ENCODE measurements around the gene PNP.

DNA sequence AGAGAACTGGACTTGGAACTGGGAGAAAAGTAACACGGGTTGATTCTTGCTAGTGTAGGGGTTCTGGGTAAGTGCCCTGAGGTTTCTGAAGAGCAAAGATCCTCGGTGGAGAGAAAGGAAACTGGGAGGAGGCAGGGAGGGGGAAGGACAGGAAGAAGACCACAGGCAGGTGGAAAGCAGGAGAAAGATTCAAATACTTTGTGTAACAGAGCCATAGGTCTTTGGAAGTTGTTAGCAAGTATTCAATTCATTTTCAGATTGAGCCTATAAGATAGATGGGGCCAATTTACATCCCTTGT lies 1.3 kb downstream of the PNP start:
- TF ChIP-seq, protein P1, sequence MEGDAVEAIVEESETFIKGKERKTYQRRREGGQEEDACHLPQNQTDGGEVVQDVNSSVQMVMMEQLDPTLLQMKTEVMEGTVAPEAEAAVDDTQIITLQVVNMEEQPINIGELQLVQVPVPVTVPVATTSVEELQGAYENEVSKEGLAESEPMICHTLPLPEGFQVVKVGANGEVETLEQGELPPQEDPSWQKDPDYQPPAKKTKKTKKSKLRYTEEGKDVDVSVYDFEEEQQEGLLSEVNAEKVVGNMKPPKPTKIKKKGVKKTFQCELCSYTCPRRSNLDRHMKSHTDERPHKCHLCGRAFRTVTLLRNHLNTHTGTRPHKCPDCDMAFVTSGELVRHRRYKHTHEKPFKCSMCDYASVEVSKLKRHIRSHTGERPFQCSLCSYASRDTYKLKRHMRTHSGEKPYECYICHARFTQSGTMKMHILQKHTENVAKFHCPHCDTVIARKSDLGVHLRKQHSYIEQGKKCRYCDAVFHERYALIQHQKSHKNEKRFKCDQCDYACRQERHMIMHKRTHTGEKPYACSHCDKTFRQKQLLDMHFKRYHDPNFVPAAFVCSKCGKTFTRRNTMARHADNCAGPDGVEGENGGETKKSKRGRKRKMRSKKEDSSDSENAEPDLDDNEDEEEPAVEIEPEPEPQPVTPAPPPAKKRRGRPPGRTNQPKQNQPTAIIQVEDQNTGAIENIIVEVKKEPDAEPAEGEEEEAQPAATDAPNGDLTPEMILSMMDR (conservative IDR thresholded peaks at IDR 0.05; ENCODE audit: low read length) = no peak
- no peak for TF ChIP-seq EZH2phosphoT487 (IDR thresholded peaks at IDR 0.05; ENCODE audit: borderline replicate concordance, low read depth, low read length)

Data from OCI-LY7 (cell line).